Measurements from ENCODE around the gene TROAP. TPM values are rescaled to one million over a fixed set of nuclear protein-coding genes. Genes with fewer than 3 reads are reported as not detected.

Gene TROAP
- total and polyA plus RNA-seq, 9 of the 15 experiments (the other 6 are each of a cell fraction or from before 2014, with no cell fraction given): 46.4 to 171 (median 59.8) TPM

- TF ChIP-seq NELFE (IDR thresholded peaks at IDR 0.05; ENCODE audit: insufficient read depth, insufficient read length) (no peak), ZKSCAN8 (CRISPR knock-in tag; IDR thresholded peaks at IDR 0.05) (no peak), ZNF778 (CRISPR knock-in tag; IDR thresholded peaks at IDR 0.05) (no peak), ZBTB7A (IDR thresholded peaks at IDR 0.05; ENCODE audit: borderline replicate concordance, control insufficient read depth, low read depth, low read length) (peak; percentile 82; the same call in 1 of the 2 replicates), TEAD1 (CRISPR knock-in tag; IDR thresholded peaks at IDR 0.05) (no peak), CTCF (IDR thresholded peaks at IDR 0.05 in 2 of 3, conservative IDR thresholded peaks at IDR 0.05 in 1 of 3; ENCODE audit: insufficient read depth in 2 of 3, low read depth in 1 of 3, low read length in 3 of 3) (peak; percentile 81 to 92 (median 87)), ZBTB49 (CRISPR knock-in tag; IDR thresholded peaks at IDR 0.05; ENCODE audit: borderline replicate concordance) (no peak), RFX5 (IDR thresholded peaks at IDR 0.05; ENCODE audit: low read depth, low read length) (no peak), CHD1 (IDR thresholded peaks at IDR 0.05; ENCODE audit: low read length) (no peak), ZNF146 (CRISPR knock-in tag; IDR thresholded peaks at IDR 0.05; ENCODE audit: unreplicated experiment) (no peak), THAP7 (CRISPR knock-in tag; IDR thresholded peaks at IDR 0.05) (no peak), HOXB6 (CRISPR knock-in tag; IDR thresholded peaks at IDR 0.05; ENCODE audit: borderline replicate concordance) (no peak), CAMTA2 (CRISPR knock-in tag; conservative IDR thresholded peaks at IDR 0.05) (no peak), ZNF3 (CRISPR knock-in tag; IDR thresholded peaks at IDR 0.05) (no peak), KAT2B (IDR thresholded peaks at IDR 0.05; ENCODE audit: low read depth, low read length) (no peak), MEIS2 (IDR thresholded peaks at IDR 0.05; ENCODE audit: partially characterized antibody) (no peak), ZMIZ1 (IDR thresholded peaks at IDR 0.05; ENCODE audit: low read depth in 2 of 2, low read length in 2 of 2) (no peak), PHTF2 (CRISPR knock-in tag; IDR thresholded peaks at IDR 0.05) (no peak)
Observed at GRCh38 chr12:49296034-49296835, 26.8 kb upstream of the TROAP start (continued).

All from K562 (cell line).